HL-60 (cell line): ENCODE data around the gene SEL1L2.

Source experiments
- DNase-seq, 2 experiments: peaks; one replicate each; pipeline ENCODE4 v3.0.0-alpha.2; 2010 to 2020; ENCODE audit warnings: low read depth in 1 of 2, low spot score in 1 of 2
- H3K27ac ChIP-seq: fragments of 250-450 bp; sonication (Bioruptor Pico); replicated peaks from 2 replicates; pipeline ENCODE4 v1.5.1; 2020; ENCODE audit warnings: mild to moderate bottlenecking, moderate library complexity
- H3K27me3 ChIP-seq: fragments of 250-450 bp; sonication (Bioruptor Pico); 2 replicates; pipeline ENCODE4 v1.5.1; 2021; ENCODE audit warnings: mild to moderate bottlenecking, moderate library complexity; ENCODE audit not compliant: insufficient read depth, poor library complexity, severe bottlenecking
- H3K4me3 ChIP-seq: replicated peaks from 2 replicates; pipeline ENCODE4 v1.5.1; 2011; ENCODE audit warnings: mild to moderate bottlenecking, control low read depth, low read length; ENCODE audit not compliant: insufficient read depth
- GABPA ChIP-seq: IDR thresholded peaks from 2 replicates; pipeline ENCODE4 v1.6.1; 2012; ENCODE audit warnings: low read depth
- POLR2AphosphoS5 ChIP-seq: IDR thresholded peaks from 2 replicates; pipeline ENCODE4 v1.6.1; 2012; ENCODE audit warnings: low read depth
- SPI1 ChIP-seq: IDR thresholded peaks from 2 replicates; pipeline ENCODE4 v1.6.1; 2012; ENCODE audit warnings: low read depth, mild to moderate bottlenecking, borderline replicate concordance
- TF ChIP-seq, protein P1 (sequence below): IDR thresholded peaks from one replicate; pipeline ENCODE4 v1.5.1; 2011; ENCODE audit warnings: low read length, control low read depth, inconsistent platforms; ENCODE audit not compliant: insufficient read depth
- TF ChIP-seq, protein P2 (sequence below): IDR thresholded peaks from 2 replicates; pipeline ENCODE4 v1.6.1; 2012; ENCODE audit warnings: low read depth; ENCODE audit not compliant: insufficient replicate concordance

Gene SEL1L2

DNA sequence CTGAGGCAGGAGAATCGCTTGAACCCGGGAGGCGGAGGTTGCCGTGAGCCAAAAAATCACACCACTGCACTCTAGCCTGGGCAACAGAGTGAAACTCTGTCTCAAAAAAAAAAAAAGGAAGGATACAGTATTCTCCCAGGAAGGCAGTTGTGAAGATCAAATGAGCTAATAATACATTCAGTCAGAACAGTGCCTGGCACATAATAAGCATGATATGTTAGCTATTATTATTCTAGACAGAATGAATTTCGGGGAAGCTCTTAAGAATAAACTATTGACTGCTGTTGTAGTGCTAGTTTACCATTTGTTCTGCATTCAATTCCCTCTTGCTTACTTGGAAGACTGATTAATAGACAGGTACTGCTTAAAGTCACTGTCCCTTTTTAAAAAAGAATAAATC, 164.9 kb downstream of the SEL1L2 start:
- no peak overlapping the region for H3K4me3 ChIP-seq
- no peak overlapping the region for H3K27ac ChIP-seq
- no peaks in the 10 kb centered on the region for H3K27me3 ChIP-seq
- no peak for DNase-seq
- TF ChIP-seq, protein P1, sequence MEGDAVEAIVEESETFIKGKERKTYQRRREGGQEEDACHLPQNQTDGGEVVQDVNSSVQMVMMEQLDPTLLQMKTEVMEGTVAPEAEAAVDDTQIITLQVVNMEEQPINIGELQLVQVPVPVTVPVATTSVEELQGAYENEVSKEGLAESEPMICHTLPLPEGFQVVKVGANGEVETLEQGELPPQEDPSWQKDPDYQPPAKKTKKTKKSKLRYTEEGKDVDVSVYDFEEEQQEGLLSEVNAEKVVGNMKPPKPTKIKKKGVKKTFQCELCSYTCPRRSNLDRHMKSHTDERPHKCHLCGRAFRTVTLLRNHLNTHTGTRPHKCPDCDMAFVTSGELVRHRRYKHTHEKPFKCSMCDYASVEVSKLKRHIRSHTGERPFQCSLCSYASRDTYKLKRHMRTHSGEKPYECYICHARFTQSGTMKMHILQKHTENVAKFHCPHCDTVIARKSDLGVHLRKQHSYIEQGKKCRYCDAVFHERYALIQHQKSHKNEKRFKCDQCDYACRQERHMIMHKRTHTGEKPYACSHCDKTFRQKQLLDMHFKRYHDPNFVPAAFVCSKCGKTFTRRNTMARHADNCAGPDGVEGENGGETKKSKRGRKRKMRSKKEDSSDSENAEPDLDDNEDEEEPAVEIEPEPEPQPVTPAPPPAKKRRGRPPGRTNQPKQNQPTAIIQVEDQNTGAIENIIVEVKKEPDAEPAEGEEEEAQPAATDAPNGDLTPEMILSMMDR = no peak
- TF ChIP-seq POLR2AphosphoS5 = no peak
- no peak for TF ChIP-seq SPI1
- no peak for TF ChIP-seq GABPA
- TF ChIP-seq, protein P2, sequence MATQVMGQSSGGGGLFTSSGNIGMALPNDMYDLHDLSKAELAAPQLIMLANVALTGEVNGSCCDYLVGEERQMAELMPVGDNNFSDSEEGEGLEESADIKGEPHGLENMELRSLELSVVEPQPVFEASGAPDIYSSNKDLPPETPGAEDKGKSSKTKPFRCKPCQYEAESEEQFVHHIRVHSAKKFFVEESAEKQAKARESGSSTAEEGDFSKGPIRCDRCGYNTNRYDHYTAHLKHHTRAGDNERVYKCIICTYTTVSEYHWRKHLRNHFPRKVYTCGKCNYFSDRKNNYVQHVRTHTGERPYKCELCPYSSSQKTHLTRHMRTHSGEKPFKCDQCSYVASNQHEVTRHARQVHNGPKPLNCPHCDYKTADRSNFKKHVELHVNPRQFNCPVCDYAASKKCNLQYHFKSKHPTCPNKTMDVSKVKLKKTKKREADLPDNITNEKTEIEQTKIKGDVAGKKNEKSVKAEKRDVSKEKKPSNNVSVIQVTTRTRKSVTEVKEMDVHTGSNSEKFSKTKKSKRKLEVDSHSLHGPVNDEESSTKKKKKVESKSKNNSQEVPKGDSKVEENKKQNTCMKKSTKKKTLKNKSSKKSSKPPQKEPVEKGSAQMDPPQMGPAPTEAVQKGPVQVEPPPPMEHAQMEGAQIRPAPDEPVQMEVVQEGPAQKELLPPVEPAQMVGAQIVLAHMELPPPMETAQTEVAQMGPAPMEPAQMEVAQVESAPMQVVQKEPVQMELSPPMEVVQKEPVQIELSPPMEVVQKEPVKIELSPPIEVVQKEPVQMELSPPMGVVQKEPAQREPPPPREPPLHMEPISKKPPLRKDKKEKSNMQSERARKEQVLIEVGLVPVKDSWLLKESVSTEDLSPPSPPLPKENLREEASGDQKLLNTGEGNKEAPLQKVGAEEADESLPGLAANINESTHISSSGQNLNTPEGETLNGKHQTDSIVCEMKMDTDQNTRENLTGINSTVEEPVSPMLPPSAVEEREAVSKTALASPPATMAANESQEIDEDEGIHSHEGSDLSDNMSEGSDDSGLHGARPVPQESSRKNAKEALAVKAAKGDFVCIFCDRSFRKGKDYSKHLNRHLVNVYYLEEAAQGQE = no peak

DNA sequence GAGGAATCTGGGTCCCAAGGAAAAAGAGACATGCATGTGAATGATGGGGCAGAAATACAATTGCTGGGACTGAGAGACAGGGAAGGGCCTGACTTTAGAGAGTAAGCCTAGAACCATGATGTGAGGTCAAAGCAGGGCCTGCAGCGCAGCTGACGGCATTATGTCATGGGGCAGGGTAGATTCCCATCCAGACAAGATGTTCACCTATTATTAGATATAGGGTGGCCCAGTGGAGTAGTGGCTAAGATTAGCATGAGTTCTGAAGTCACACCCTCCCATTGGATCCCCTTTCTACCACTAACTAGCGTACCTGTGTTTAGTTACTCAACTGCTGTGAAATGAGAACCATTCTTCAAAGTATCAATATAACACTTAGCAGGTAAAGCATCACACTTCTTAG, 166.0 kb downstream of the SEL1L2 start:
- H3K4me3 ChIP-seq = no peak overlapping the region
- TF ChIP-seq GABPA (no peak), SPI1 (no peak), POLR2AphosphoS5 (no peak)
- TF ChIP-seq, protein P2 = no peak
- TF ChIP-seq, protein P1 = no peak
- no peaks in the 10 kb centered on the region for H3K27me3 ChIP-seq
- H3K27ac ChIP-seq = no peak overlapping the region
- DNase-seq = no peak

DNA sequence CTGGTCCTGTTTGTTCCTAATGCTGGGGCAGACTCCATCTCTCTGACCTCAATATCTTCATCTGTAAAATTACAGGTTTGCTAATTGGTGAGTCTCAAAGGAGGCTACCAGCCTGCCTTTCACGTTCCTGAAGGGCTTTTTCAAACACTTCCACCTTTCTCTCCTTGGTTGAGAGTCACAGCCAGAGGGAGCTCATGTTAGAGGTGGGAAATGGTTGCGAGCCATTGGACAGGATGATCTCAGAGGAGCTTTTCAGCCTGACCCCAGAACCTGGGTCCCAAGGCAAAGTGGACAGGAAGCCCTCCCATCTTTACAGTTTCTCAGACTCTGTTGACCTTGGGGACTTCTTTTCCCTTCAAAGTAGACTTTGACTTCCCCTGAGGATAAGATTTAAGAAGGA, 168.0 kb downstream of the SEL1L2 start:
- DNase-seq = no peak
- Histone ChIP-seq H3K4me3 (no peak overlapping the region), H3K27ac (no peak overlapping the region), H3K27me3 (no peaks in the 10 kb centered on the region)
- TF ChIP-seq, protein P1 = no peak
- TF ChIP-seq SPI1 (no peak), GABPA (no peak), POLR2AphosphoS5 (no peak)
- TF ChIP-seq, protein P2 = no peak
